Neural cell (in vitro differentiated cells): ENCODE data around the gene WWC1.

Experiments
- POLR2AphosphoS5 ChIP-seq: IDR thresholded peaks from 2 replicates; pipeline ENCODE4 v1.6.1; 2012
- RAD21 ChIP-seq: fragments of 450-650 bp; conservative IDR thresholded peaks from 2 replicates; pipeline ENCODE4 v1.6.1; 2014; ENCODE audit warnings: antibody characterized with exemption, mild to moderate bottlenecking, moderate library complexity
- TAF1 ChIP-seq: IDR thresholded peaks from 2 replicates; pipeline ENCODE4 v1.6.1; 2012; ENCODE audit warnings: low read depth
- TF ChIP-seq, protein P1 (sequence below): fragments of 450-650 bp; IDR thresholded peaks from 2 replicates; pipeline ENCODE4 v1.5.1; 2014; ENCODE audit warnings: antibody characterized with exemption, mild to moderate bottlenecking, moderate library complexity; ENCODE audit not compliant: poor library complexity, severe bottlenecking
- TF ChIP-seq, protein P2 (sequence below): IDR thresholded peaks from 2 replicates; pipeline ENCODE4 v1.6.1; 2012; ENCODE audit warnings: borderline replicate concordance

DNA sequence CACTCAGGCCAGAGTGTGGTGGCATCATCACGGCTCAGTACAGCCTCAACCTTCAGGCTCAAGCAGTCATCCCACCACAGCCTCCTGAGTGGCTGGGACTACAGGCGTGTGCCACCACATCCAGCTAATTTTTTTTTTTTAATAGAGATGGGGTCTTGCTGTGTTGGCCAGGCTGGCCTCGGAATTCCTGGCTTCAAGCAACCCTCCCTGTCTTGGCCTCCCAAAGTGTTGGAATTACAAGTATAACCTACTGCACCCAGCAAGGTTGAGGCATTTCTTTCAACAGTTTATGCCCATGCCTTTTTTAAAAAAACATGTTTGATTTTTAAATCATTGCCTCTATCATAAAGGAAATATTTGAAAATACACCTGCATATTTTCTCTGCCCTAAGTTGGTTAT lies 197.6 kb downstream of the WWC1 start:
- TF ChIP-seq, protein P1, sequence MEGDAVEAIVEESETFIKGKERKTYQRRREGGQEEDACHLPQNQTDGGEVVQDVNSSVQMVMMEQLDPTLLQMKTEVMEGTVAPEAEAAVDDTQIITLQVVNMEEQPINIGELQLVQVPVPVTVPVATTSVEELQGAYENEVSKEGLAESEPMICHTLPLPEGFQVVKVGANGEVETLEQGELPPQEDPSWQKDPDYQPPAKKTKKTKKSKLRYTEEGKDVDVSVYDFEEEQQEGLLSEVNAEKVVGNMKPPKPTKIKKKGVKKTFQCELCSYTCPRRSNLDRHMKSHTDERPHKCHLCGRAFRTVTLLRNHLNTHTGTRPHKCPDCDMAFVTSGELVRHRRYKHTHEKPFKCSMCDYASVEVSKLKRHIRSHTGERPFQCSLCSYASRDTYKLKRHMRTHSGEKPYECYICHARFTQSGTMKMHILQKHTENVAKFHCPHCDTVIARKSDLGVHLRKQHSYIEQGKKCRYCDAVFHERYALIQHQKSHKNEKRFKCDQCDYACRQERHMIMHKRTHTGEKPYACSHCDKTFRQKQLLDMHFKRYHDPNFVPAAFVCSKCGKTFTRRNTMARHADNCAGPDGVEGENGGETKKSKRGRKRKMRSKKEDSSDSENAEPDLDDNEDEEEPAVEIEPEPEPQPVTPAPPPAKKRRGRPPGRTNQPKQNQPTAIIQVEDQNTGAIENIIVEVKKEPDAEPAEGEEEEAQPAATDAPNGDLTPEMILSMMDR, result no peak
- TF ChIP-seq TAF1 (no peak), RAD21 (no peak), POLR2AphosphoS5 (no peak)
- TF ChIP-seq, protein P2, sequence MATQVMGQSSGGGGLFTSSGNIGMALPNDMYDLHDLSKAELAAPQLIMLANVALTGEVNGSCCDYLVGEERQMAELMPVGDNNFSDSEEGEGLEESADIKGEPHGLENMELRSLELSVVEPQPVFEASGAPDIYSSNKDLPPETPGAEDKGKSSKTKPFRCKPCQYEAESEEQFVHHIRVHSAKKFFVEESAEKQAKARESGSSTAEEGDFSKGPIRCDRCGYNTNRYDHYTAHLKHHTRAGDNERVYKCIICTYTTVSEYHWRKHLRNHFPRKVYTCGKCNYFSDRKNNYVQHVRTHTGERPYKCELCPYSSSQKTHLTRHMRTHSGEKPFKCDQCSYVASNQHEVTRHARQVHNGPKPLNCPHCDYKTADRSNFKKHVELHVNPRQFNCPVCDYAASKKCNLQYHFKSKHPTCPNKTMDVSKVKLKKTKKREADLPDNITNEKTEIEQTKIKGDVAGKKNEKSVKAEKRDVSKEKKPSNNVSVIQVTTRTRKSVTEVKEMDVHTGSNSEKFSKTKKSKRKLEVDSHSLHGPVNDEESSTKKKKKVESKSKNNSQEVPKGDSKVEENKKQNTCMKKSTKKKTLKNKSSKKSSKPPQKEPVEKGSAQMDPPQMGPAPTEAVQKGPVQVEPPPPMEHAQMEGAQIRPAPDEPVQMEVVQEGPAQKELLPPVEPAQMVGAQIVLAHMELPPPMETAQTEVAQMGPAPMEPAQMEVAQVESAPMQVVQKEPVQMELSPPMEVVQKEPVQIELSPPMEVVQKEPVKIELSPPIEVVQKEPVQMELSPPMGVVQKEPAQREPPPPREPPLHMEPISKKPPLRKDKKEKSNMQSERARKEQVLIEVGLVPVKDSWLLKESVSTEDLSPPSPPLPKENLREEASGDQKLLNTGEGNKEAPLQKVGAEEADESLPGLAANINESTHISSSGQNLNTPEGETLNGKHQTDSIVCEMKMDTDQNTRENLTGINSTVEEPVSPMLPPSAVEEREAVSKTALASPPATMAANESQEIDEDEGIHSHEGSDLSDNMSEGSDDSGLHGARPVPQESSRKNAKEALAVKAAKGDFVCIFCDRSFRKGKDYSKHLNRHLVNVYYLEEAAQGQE, result no peak
